Stimulated activated CD4-positive, alpha-beta T cell treated with anti-CD3 and anti-CD28 coated beads, Interleukin-15, amount 100 ng/mL, for 24 hours (primary cell): Measurements from ENCODE around the gene MUC21.
"Not testable (repeated sequence)": the region's sequence is repeated elsewhere in the genome, so short reads cannot be mapped to it uniquely, and the experiment has no call there.

Experiments
- DNase-seq: peaks from one replicate; pipeline ENCODE4 v3.0.0-alpha.2; 2020

MUC21 gene

GRCh38 chr6:30970946-30971345 lies 12.6 kb upstream of the MUC21 start:
- no peak for DNase-seq

GRCh38 chr6:30972816-30973215 lies 10.7 kb upstream of the MUC21 start:
- no peak for DNase-seq

- DNase-seq = no peak
Observed at GRCh38 chr6:30974490-30975252, 8.8 kb upstream of the MUC21 start.

DNA sequence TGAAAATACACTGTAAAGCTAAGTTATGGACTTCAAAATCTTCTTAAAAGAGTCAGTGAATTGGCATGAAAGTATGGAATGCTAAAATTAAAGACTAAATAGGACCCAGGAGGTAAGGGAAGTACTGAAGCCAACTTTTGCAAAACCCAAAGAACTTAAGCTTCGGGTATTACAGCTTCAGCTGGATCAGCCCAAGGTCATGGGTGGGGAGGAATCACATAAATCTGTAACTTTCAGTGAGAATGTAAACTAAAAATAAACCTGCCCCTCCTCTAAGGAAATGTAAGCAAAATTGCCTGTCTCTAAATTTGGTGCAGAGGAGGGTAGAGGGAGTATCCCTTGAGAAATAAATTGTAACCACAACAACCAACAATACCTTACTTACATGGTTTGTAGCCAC lies 4.4 kb upstream of the MUC21 start:
- DNase-seq = no peak

GRCh38 chr6:30979690-30980089 lies 3.8 kb upstream of the MUC21 start:
- no peak for DNase-seq

DNA sequence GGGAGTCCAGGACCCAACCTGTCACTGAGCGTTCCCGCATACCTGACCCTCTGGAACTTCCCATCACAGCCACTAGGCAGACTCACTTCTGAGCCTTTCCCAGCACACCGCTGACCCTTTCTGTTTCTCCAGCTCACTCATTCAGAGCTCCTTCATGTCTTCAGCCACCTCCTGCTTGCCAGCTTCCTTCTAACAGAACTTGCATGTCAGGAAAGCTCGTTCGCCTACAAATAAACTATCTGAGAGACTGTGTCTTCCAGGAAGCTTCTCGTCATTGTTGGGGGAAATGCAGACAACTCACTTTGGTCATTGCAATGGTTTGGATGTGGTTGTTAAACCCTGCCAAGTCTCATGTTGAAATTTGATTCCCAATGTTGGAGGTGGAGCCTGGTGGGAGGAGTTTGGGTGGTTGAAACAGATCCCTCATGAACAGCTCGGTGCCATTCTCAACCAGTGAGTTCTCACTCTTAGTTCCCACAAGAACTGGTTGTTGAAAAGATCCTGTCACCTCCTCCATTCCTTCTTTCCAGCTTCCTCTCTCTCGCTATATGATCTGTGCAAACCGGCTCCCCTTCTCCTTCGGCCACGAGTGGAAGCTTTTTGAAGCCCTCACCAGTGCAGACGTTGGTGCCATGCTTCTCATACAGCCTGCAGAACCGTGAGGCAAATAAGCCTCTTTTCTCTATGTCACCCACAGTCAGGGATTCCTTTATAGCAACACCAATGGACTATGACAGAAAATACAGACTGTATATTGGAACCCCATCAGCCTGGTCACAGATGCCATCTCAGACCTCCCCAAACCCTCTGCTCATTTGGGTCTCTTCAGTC lies 1.4 kb upstream of the MUC21 start:
- DNase-seq = no peak

- peak; percentile 28 for DNase-seq
Observed at GRCh38 chr6:30985490-30985889, 2.0 kb downstream of the MUC21 start.

DNA sequence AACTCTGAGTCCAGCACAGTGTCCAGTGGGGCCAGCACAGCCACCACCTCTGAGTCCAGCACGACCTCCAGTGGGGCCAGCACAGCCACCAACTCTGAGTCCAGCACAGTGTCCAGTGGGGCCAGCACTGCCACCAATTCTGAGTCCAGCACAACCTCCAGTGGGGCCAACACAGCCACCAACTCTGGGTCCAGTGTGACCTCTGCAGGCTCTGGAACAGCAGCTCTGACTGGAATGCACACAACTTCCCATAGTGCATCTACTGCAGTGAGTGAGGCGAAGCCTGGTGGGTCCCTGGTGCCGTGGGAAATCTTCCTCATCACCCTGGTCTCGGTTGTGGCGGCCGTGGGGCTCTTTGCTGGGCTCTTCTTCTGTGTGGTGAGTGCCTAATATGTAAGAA lies 3.8 kb downstream of the MUC21 start:
- DNase-seq = no peak

DNA sequence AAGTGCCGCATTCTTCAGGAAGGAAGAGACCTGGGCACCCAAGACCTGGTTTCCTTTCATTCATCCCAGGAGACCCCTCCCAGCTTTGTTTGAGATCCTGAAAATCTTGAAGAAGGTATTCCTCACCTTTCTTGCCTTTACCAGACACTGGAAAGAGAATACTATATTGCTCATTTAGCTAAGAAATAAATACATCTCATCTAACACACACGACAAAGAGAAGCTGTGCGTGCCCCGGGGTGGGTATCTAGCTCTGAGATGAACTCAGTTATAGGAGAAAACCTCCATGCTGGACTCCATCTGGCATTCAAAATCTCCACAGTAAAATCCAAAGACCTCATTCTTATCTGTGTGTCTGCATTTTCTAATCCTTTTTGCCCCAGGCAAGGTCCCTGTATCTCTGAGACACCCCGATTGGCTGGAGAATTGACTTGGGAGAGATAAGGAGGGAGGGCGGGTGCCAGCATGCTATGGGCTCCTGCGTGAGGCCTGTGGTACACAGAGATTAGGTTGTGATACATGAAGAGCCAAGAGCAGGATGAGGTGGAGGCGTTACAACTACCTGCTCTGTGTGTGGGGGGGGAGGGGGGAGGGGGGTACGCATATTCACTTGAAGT lies 4.8 kb downstream of the MUC21 start:
- no peak for DNase-seq

DNA sequence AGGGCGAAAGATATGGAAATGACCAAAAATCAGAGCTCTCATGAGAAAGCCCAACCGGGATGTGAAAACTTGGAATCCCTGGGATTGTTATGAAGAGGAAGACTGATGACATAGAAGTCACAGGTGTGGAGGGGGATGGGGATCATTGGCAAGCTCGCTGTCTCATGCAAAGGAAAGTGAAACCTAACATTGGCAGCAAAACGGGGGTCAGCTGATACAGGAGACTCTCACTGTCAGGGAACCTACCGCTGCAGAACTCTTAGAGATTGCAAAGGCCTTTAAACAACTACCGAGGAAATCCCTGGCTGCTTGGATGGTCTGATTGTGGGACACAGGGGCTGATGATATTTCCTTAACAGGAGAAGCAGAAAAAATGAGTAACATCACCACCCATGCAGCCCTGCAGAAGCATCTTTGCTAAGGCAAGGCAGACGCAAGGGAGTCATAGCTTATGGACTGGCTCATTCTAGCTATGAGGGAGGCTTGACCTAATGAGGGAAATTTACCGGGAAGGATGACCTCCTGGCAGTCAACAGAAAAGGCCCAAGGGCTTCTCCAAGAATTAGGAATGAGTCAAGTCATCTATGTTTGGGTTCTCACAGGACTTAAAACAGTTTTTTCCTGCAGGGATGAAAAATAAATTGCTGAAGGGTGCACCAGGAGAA lies 7.0 kb downstream of the MUC21 start:
- peak; percentile 16 for DNase-seq

- DNase-seq = no peak
Observed at GRCh38 chr6:30991891-30992290, 8.4 kb downstream of the MUC21 start.

GRCh38 chr6:30997301-30997700 lies 13.8 kb downstream of the MUC21 start:
- DNase-seq = no peak

GRCh38 chr6:30998785-30999184 lies 15.3 kb downstream of the MUC21 start:
- no peak for DNase-seq

- not testable (repeated sequence) for DNase-seq
Observed at GRCh38 chr6:31000067-31000860, 16.7 kb downstream of the MUC21 start.

- no peak for DNase-seq
Observed at GRCh38 chr6:31001281-31001888, 17.9 kb downstream of the MUC21 start.

DNA sequence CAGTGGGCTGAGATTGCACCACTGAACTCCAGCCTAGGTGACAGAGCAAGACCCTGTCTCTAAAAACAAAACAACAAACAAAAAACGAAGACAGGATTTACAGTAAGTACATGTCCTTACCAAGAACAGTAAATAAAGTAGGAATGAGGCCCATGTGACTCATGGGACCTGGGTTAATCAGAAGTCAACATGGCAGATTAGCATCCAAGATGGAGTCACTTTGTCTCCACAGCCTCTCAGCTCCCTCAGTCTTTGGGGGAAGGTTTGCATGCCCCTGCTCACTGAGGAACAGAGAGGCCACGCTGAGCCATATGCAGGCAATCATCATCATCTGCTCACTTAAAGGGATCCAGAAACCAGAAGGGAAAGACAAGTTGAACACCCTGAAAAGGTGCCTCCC lies 19.0 kb downstream of the MUC21 start:
- DNase-seq = no peak

GRCh38 chr6:31004794-31005193 lies 21.3 kb downstream of the MUC21 start:
- no peak for DNase-seq

GRCh38 chr6:31005249-31006020 lies 21.9 kb downstream of the MUC21 start:
- DNase-seq = no peak

GRCh38 chr6:31007694-31008093 lies 24.2 kb downstream of the MUC21 start:
- no peak for DNase-seq

DNA sequence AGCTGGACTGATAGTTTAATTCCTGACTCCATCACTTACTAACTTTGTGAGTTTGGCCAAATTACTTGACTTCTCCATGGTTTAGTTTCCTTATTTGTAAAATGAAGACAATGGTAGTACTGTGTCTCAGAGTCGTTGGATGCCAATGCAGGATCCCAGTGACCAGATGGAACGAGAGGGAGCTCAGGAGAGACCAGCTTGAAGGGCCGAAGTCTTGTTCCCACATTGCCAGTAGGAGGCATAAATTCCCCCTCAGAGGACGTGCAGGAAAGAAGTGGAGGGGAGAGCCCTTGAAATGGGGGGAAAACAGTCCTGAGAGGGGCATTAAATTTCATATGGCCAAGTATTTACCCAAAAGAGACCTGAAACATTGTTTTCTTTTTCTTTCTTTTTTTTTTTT lies 24.6 kb downstream of the MUC21 start:
- no peak for DNase-seq

GRCh38 chr6:31009731-31010130 lies 26.2 kb downstream of the MUC21 start:
- DNase-seq = no peak
